Vagina (tissue), 2 donors: ENCODE measurements around the gene SNRPD1. TPM values are rescaled to one million over a fixed set of nuclear protein-coding genes. Genes with fewer than 3 reads are reported as not detected.
"Not testable (repeated sequence)": the region's sequence is repeated elsewhere in the genome, so short reads cannot be mapped to it uniquely, and the experiment has no call there.

Source experiments
- DNase-seq, 2 donors: peaks; one replicate each; pipeline ENCODE4 v3.0.0-alpha.2; 2017; ENCODE audit errors: extremely low spot score in 2 of 2
- H3K27ac ChIP-seq: fragments of 200-600 bp; sonication (generic); one replicate; pipeline ENCODE4 v1.5.1; 2019
- H3K27me3 ChIP-seq: fragments of 200-600 bp; sonication (generic); one replicate; pipeline ENCODE4 v1.5.1; 2019
- H3K36me3 ChIP-seq, 2 donors: fragments of 200-600 bp; sonication (generic); one replicate each; pipeline ENCODE4 v1.5.1; 2017 to 2019
- H3K4me1 ChIP-seq: fragments of 200-600 bp; sonication (generic); one replicate; pipeline ENCODE4 v1.5.1; 2019
- H3K4me3 ChIP-seq, 2 donors: fragments of 200-600 bp; sonication (generic); 1 replicate in 1 of 2; 2 replicates in 1 of 2; pipeline ENCODE4 v1.5.1; 2016 to 2019
- H3K9me3 ChIP-seq: fragments of 200-600 bp; sonication (generic); one replicate; pipeline ENCODE4 v1.5.1; 2019
- POLR2A ChIP-seq, 2 donors: fragments of 450-650 bp; IDR thresholded peaks; one replicate each; pipeline ENCODE4 v1.6.1; 2017; ENCODE audit warnings: antibody characterized with exemption in 2 of 2, mild to moderate bottlenecking in 2 of 2, moderate library complexity in 2 of 2
- POLR2AphosphoS5 ChIP-seq, 2 donors: sonication (generic); formaldehyde crosslinking; IDR thresholded peaks; one replicate each; pipeline ENCODE4 v1.9.0; 2017; ENCODE audit warnings: antibody characterized with exemption in 2 of 2, mild to moderate bottlenecking in 2 of 2, low read depth in 1 of 2; ENCODE audit not compliant: insufficient read depth in 1 of 2
- intact Hi-C: fragments of 100-400 bp; cut with DNase I; formaldehyde crosslinking; loops from one replicate; pipeline ENCODE4 v1.15.1; 2023
- total RNA-seq: library from RNA; depleted of rRNA; stranded (reverse); fragments of >200 nt; gene quantifications from one replicate; pipeline ENCODE4 v1.2.3, GENCODE V29; 2016
- TF ChIP-seq, protein P1 (sequence below), 3 experiments: fragments of 450-650 bp in 2 of 3; fragments of 200-600 bp in 1 of 3; sonication (generic) in 1 of 3; IDR thresholded peaks; one replicate each; pipeline ENCODE4 v1.5.1; 2017 to 2019; ENCODE audit warnings: antibody characterized with exemption in 3 of 3, mild to moderate bottlenecking in 2 of 3, moderate library complexity in 2 of 3

Gene SNRPD1
- total RNA-seq, 1 donor from 2014 or later = 4.4 TPM

DNA sequence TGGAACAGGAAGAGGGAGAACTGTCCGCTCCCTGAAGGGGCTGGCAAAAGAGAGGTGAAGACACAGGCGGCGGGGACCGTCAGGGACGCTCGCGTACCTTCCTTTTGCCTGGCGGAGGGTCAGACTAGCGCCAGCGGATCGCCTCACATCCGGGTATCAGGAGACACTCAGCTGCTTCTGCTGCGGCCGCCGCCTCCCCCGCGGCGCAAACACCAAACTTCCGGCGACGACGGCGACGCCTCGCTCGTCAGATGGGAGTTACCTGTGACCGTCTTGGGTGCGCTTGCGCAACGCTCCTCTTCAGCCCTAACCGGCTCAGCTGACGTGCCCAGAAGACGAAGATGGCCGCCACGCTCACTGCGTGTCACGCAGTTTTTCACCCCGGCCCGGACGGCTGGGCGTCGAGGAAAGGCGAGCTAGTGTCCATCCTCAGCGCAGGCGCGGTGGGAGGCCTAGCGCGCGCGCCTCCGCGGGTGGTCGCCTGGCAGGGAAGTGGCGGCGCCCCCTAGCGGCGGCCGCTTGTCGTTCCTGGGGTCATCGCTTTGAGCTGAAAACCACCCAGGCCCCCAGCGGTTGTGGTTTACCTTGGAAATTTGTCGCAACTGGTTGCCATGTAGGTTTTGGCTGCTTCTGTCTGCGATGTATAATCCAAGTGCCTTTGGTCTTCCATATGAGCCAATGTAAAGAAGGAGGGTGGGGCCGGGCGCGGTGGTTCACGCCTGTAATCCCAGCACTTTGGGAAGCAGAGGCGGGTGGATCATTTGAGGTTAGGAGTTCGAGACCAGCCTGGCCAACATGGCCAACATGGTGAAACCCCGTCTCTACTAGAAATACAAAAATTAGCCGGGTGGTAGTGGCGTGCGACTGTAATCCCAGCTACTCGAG lies 11.3 kb upstream of the SNRPD1 start, which contains the start of gene ESCO1:
Gene ESCO1, minus strand, starts transcription at position 179 of the 885 bp plus-strand sequence. CDS start 25,861 bp downstream, outside the sequence.
- peak; percentile 97 for DNase-seq
- H3K4me3 ChIP-seq = peak within 1 kb of the TSS; percentile 84 to 99
- H3K27me3 ChIP-seq = no peaks in the 10 kb centered on the region
- H3K27ac ChIP-seq = peak within 1 kb of the TSS; percentile 98
- no peaks in the 10 kb centered on the region for H3K36me3 ChIP-seq
- intact Hi-C loops = no loop called here
- peaks cover 35% of the 10 kb centered on the region for H3K4me1 ChIP-seq
- TF ChIP-seq, protein P1, sequence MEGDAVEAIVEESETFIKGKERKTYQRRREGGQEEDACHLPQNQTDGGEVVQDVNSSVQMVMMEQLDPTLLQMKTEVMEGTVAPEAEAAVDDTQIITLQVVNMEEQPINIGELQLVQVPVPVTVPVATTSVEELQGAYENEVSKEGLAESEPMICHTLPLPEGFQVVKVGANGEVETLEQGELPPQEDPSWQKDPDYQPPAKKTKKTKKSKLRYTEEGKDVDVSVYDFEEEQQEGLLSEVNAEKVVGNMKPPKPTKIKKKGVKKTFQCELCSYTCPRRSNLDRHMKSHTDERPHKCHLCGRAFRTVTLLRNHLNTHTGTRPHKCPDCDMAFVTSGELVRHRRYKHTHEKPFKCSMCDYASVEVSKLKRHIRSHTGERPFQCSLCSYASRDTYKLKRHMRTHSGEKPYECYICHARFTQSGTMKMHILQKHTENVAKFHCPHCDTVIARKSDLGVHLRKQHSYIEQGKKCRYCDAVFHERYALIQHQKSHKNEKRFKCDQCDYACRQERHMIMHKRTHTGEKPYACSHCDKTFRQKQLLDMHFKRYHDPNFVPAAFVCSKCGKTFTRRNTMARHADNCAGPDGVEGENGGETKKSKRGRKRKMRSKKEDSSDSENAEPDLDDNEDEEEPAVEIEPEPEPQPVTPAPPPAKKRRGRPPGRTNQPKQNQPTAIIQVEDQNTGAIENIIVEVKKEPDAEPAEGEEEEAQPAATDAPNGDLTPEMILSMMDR (IDR thresholded peaks at IDR 0.05) = peak; percentile 80 to 98 (median 91)
- TF ChIP-seq POLR2A (IDR thresholded peaks at IDR 0.05) = peak in 1 of 2 donors; percentile 82
- TF ChIP-seq POLR2AphosphoS5 (IDR thresholded peaks at IDR 0.05; ENCODE audit: insufficient read depth in 1 of 2, low read depth in 1 of 2) = peak; percentile 92 to 98
- H3K9me3 ChIP-seq = no peaks in the 10 kb centered on the region

DNA sequence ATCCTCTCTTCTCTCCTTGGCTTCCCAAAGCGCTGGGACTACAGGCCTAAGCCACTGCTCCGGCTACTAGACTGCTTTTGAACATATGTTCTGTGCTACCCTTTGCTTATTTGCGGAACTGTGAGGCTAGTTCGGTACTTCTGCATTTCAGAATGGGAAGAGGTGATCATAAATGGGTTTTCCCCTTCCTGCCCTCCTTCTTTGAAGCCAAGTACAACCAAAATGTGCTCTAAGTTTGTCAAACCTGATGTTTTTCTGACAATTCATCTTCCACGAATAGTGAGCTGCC lies 9.9 kb upstream of the SNRPD1 start:
- no peaks in the 10 kb centered on the region for H3K36me3 ChIP-seq
- intact Hi-C loops = no loop called here
- no peak overlapping the region for H3K4me3 ChIP-seq
- no peak overlapping the region for H3K27ac ChIP-seq
- no peak for DNase-seq
- no peaks in the 10 kb centered on the region for H3K9me3 ChIP-seq
- no peaks in the 10 kb centered on the region for H3K27me3 ChIP-seq
- TF ChIP-seq, protein P1 (IDR thresholded peaks at IDR 0.05) = no peak
- TF ChIP-seq POLR2AphosphoS5 (IDR thresholded peaks at IDR 0.05; ENCODE audit: insufficient read depth in 1 of 2, low read depth in 1 of 2) (no peak), POLR2A (IDR thresholded peaks at IDR 0.05) (no peak)
- peaks cover 27% of the 10 kb centered on the region for H3K4me1 ChIP-seq

DNA sequence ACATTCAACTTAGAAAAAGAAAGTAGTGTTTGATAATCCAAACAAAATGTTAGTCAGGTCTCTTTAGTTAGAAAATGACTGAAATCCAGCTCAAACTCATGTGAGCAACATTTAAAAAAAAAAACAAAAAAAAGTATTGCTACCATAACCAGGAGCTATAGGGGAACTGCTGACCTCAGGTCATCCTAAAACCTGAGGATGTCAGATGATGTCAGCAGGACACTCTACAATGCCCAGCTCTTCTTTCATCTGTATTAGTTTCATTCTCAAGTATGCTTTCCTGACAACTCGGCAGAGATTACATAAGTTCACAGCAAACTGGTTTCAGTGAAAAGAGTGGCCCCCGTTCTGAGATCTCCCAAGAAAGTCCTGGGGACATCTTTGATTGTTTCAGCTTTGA lies 7.4 kb upstream of the SNRPD1 start:
- Histone ChIP-seq H3K27me3 (no peaks in the 10 kb centered on the region), H3K4me1 (peaks cover 3% of the 10 kb centered on the region), H3K27ac (no peak overlapping the region), H3K9me3 (no peaks in the 10 kb centered on the region), H3K4me3 (no peak overlapping the region), H3K36me3 (no peaks in the 10 kb centered on the region)
- no peak for DNase-seq
- intact Hi-C loops = no loop called here
- TF ChIP-seq POLR2A (IDR thresholded peaks at IDR 0.05) (no peak), POLR2AphosphoS5 (IDR thresholded peaks at IDR 0.05; ENCODE audit: insufficient read depth in 1 of 2, low read depth in 1 of 2) (no peak)
- TF ChIP-seq, protein P1 (IDR thresholded peaks at IDR 0.05) = no peak

DNA sequence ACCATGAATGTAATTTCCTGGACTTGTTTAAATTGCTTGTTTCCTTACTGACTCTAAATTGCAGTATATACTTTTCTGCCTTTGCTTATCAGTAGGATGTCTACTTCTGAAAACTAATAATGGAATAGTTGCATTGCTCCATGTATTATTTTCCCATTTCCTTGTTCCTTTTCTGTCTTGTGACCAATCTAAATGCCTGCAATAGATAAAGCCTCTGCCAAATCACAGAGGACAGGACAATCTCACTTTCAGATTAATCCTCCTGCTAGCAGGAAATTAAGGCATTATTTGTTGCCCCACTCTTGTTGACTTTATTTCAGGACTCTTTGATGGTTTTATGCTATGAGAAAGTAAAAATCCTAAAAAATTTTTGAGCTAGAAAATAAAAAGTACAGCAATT lies 6.9 kb upstream of the SNRPD1 start:
- H3K4me3 ChIP-seq = no peak overlapping the region
- no peak overlapping the region for H3K27ac ChIP-seq
- no peaks in the 10 kb centered on the region for H3K9me3 ChIP-seq
- H3K27me3 ChIP-seq = no peaks in the 10 kb centered on the region
- no peak for DNase-seq
- TF ChIP-seq POLR2AphosphoS5 (IDR thresholded peaks at IDR 0.05; ENCODE audit: insufficient read depth in 1 of 2, low read depth in 1 of 2) (no peak), POLR2A (IDR thresholded peaks at IDR 0.05) (no peak)
- TF ChIP-seq, protein P1 (IDR thresholded peaks at IDR 0.05) = no peak
- no peaks in the 10 kb centered on the region for H3K36me3 ChIP-seq
- intact Hi-C loops = no loop called here
- no peaks in the 10 kb centered on the region for H3K4me1 ChIP-seq

DNA sequence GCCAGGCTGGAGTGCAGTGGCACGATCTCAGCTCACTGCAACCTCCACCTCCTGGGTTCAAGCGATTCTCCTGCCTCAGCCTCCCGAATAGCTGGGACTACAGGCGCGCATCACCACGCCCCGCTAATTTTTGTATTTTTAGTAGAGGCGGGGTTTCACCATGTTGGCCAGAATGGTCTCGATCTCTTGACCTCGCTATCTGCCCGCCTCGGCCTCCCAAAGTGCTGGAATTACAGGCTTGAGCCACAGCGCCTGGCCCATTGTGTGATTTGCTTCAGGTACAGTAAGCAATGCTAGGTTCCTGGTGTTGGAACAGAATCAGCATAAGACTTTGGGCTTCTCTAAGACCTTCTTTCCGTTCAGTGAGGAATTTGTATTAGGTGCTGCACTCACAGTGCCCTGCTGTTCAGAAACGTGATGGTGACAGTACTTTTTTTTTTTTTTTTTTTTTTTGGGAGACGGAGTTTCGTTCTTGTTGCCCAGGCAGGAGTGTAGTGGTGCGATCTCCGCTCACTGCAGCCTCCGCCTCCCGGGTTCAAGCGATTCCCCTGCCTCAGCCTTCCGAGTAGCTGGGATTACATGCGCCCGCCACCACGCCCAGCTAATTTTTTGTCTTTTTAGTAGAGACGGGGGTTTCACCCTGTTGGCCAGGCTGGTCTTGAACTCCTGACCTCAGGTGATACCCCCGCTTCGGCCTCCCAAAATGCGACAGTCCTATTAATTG lies 551 bp upstream of the SNRPD1 start:
- Histone ChIP-seq H3K4me1 (peaks cover 21% of the 10 kb centered on the region), H3K27ac (peak overlapping the region; percentile 81), H3K4me3 (peak overlapping the region; percentile 72 to 78)
- intact Hi-C loops, DNase-seq, H3K9me3 ChIP-seq, H3K36me3 ChIP-seq, H3K27me3 ChIP-seq: not testable (repeated sequence)

DNA sequence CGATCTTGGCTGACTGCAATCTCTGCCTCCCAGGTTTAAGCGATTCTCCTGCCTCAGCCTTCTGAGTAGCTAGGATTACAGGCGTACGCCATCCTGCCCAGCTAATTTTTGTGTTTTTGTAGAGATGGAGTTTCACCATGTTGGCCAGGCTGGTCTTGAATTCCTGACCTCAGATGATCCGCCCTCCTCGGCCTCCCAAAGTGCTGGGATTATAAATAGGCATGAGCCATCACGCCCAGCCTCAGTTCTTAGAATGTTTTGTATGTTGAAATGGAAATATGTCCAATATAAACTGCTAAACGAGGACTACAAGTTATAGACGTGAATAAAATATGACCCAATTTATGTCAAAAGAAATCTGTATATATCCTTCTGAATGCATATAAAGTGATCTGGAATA lies 9.5 kb downstream of the SNRPD1 start:
- peaks cover 3 to 40% of the 10 kb centered on the region in 2 donors for H3K36me3 ChIP-seq
- DNase-seq, H3K4me1 ChIP-seq, H3K9me3 ChIP-seq, intact Hi-C loops, H3K27ac ChIP-seq, H3K4me3 ChIP-seq, H3K27me3 ChIP-seq: not testable (repeated sequence)
